ENCODE data around the gene UGT1A6.

DNA sequence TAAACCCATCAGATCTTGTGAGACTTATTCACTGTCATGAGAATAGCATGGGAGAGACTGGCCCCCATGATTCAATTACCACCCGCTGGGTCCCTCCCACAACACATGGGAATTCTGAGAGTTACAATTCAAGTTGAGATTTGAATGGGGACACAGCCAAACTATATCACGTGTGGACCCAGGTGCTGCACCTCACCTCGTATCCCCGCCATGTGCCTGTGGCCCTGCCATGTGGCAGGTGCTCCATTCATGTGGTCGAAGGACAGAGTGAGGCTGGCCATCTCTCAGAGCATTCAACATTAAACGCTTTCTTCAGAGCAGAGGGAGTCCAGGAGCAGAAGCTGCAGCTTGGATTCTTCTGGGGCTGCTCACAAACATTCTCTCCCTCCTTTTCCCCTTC is 117.7 kb downstream of the UGT1A6 start:
- TF ChIP-seq, protein P1, sequence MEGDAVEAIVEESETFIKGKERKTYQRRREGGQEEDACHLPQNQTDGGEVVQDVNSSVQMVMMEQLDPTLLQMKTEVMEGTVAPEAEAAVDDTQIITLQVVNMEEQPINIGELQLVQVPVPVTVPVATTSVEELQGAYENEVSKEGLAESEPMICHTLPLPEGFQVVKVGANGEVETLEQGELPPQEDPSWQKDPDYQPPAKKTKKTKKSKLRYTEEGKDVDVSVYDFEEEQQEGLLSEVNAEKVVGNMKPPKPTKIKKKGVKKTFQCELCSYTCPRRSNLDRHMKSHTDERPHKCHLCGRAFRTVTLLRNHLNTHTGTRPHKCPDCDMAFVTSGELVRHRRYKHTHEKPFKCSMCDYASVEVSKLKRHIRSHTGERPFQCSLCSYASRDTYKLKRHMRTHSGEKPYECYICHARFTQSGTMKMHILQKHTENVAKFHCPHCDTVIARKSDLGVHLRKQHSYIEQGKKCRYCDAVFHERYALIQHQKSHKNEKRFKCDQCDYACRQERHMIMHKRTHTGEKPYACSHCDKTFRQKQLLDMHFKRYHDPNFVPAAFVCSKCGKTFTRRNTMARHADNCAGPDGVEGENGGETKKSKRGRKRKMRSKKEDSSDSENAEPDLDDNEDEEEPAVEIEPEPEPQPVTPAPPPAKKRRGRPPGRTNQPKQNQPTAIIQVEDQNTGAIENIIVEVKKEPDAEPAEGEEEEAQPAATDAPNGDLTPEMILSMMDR (IDR thresholded peaks at IDR 0.05): no peak
- TF ChIP-seq EP300 (IDR thresholded peaks at IDR 0.05; ENCODE audit: low read depth): no peak
- no peak for TF ChIP-seq POLR2AphosphoS5 (IDR thresholded peaks at IDR 0.05)
- no peak for TF ChIP-seq POLR2A (IDR thresholded peaks at IDR 0.05)
